IMR-90 (cell line): ENCODE results near the gene RSBN1. TPM values are rescaled to one million over a fixed set of nuclear protein-coding genes. Genes with fewer than 3 reads are reported as not detected.

ENCODE experiments used
- ATAC-seq: fragments of 200-7000 bp; cut with Tn5 transposase; 2 replicates; pipeline ENCODE4 v1.9.1; 2020; ENCODE audit warnings: low read depth, mild to moderate bottlenecking, moderate library complexity
- BruUV-seq: library from RNA; stranded (reverse); fragments of 400-500 nt; replicated peaks from 2 replicates; lab custom pipeline; 2021; lab: Mats Ljungman, UMichigan
- CTCF ChIA-PET: fragments of 300-600 bp; formaldehyde crosslinking; extraction: SDS; loops from one replicate; lab custom pipeline; 2021; ENCODE audit warnings: antibody characterized with exemption; lab: Yijun Ruan, JAX
- POLR2A ChIA-PET: fragments of 300-600 bp; sonication (Branson Sonifier 250); formaldehyde crosslinking; loops from one replicate; lab custom pipeline; 2022; ENCODE audit warnings: antibody characterized with exemption; ENCODE audit not compliant: unreplicated experiment; lab: Charles Lee
- DNase-seq: peaks from one replicate; pipeline ENCODE4 v3.0.0; 2013
- H2AFZ ChIP-seq: replicated peaks from 2 replicates; pipeline ENCODE3; 2013; ENCODE audit warnings: low read length, mild to moderate bottlenecking; ENCODE audit not compliant: poor library complexity
- H2AK5ac ChIP-seq: 2 replicates; pipeline ENCODE4 v1.6.1; 2013; ENCODE audit warnings: low read depth, low read length, inconsistent platforms
- H2AK9ac ChIP-seq: replicated peaks from 2 replicates; pipeline ENCODE3; 2013; ENCODE audit warnings: mild to moderate bottlenecking, low read depth, low read length, moderate library complexity; ENCODE audit not compliant: poor library complexity
- H2BK120ac ChIP-seq: 2 replicates; pipeline ENCODE4 v1.6.1; 2013; ENCODE audit warnings: low read depth, low read length, inconsistent platforms
- H2BK15ac ChIP-seq: 3 replicates; pipeline ENCODE4 v1.6.1; 2013; ENCODE audit warnings: low read depth, low read length, inconsistent platforms
- H2BK20ac ChIP-seq: 2 replicates; pipeline ENCODE4 v1.6.1; 2013; ENCODE audit warnings: low read depth, mild to moderate bottlenecking, inconsistent platforms, low read length, moderate library complexity
- H2BK5ac ChIP-seq: 2 replicates; pipeline ENCODE4 v1.6.1; 2013; ENCODE audit warnings: mild to moderate bottlenecking, low read depth, low read length, inconsistent platforms; ENCODE audit not compliant: poor library complexity, severe bottlenecking
- H3K14ac ChIP-seq: replicated peaks from 2 replicates; pipeline ENCODE4 v1.6.1; 2013; ENCODE audit warnings: low read depth, low read length, inconsistent platforms
- H3K18ac ChIP-seq: 2 replicates; pipeline ENCODE4 v1.6.1; 2013; ENCODE audit warnings: low read depth, low read length, control low read depth
- H3K23ac ChIP-seq: 2 replicates; pipeline ENCODE4 v1.6.1; 2013; ENCODE audit warnings: low read depth, low read length, inconsistent platforms
- H3K27ac ChIP-seq: 2 replicates; pipeline ENCODE4 v1.5.1; 2013; ENCODE audit warnings: mild to moderate bottlenecking, control low read depth, low read length; ENCODE audit not compliant: insufficient read depth
- H3K27me3 ChIP-seq: 2 replicates; pipeline ENCODE4 v1.6.1; 2013; ENCODE audit warnings: low read length; ENCODE audit not compliant: control insufficient read depth, insufficient read depth
- H3K36me3 ChIP-seq: 2 replicates; pipeline ENCODE4 v1.6.1; 2013; ENCODE audit warnings: low read length, mixed read lengths; ENCODE audit not compliant: control insufficient read depth, insufficient read depth
- H3K4ac ChIP-seq: 2 replicates; pipeline ENCODE4 v1.6.1; 2013; ENCODE audit warnings: low read depth, low read length, inconsistent platforms
- H3K4me1 ChIP-seq: 2 replicates; pipeline ENCODE4 v1.6.1; 2013; ENCODE audit warnings: low read length, mixed read lengths; ENCODE audit not compliant: control insufficient read depth, insufficient read depth
- H3K4me2 ChIP-seq: 2 replicates; pipeline ENCODE4 v1.6.1; 2013; ENCODE audit warnings: low read depth, mild to moderate bottlenecking, control low read depth, low read length, moderate library complexity
- H3K4me3 ChIP-seq: 2 replicates; pipeline ENCODE4 v1.5.1; 2013; ENCODE audit warnings: low read depth, mild to moderate bottlenecking, control low read depth, low read length, moderate library complexity; ENCODE audit not compliant: insufficient read depth
- H3K56ac ChIP-seq: 2 replicates; pipeline ENCODE4 v1.6.1; 2013; ENCODE audit warnings: low read length, inconsistent platforms; ENCODE audit not compliant: insufficient read depth; ENCODE audit errors: extremely low read depth
- H3K79me1 ChIP-seq, 2 experiments: 2 replicates each; pipeline ENCODE4 v1.6.1; 2013; ENCODE audit warnings: low read length in 2 of 2, inconsistent platforms in 1 of 2, low read depth in 1 of 2
- H3K9ac ChIP-seq: 2 replicates; pipeline ENCODE4 v1.6.1; 2013; ENCODE audit warnings: low read depth, low read length, control low read depth
- H3K9me1 ChIP-seq: 2 replicates; pipeline ENCODE4 v1.6.1; 2013; ENCODE audit warnings: low read length, inconsistent platforms; ENCODE audit not compliant: insufficient read depth
- H3K9me3 ChIP-seq: 2 replicates; pipeline ENCODE4 v1.6.1; 2013; ENCODE audit warnings: low read length; ENCODE audit not compliant: control insufficient read depth, insufficient read depth
- H4K20me1 ChIP-seq: 2 replicates; pipeline ENCODE4 v1.6.1; 2013; ENCODE audit warnings: low read length, inconsistent platforms; ENCODE audit not compliant: insufficient read depth
- H4K5ac ChIP-seq: 2 replicates; pipeline ENCODE4 v1.6.1; 2013; ENCODE audit warnings: mild to moderate bottlenecking, low read depth, low read length, control low read depth
- H4K8ac ChIP-seq, 2 experiments: 2 replicates each; pipeline ENCODE4 v1.6.1; 2013; ENCODE audit warnings: low read depth in 2 of 2, low read length in 2 of 2, control low read depth in 1 of 2, inconsistent platforms in 1 of 2
- H4K91ac ChIP-seq: 2 replicates; pipeline ENCODE4 v1.6.1; 2013; ENCODE audit warnings: low read depth, low read length, inconsistent platforms; ENCODE audit not compliant: insufficient read depth
- BHLHE40 ChIP-seq: fragments of 150-350 bp; IDR thresholded peaks from 2 replicates; pipeline ENCODE4 v1.6.1; 2016; ENCODE audit warnings: mild to moderate bottlenecking, low read depth, low read length
- CEBPB ChIP-seq: IDR thresholded peaks from 2 replicates; pipeline ENCODE4 v1.6.1; 2012; ENCODE audit warnings: low read depth, low read length, improper control_type of control experiment
- CHD1 ChIP-seq: IDR thresholded peaks from 2 replicates; pipeline ENCODE4 v1.6.1; 2012; ENCODE audit warnings: low read depth, low read length, improper control_type of control experiment
- FOS ChIP-seq: fragments of 150-350 bp; IDR thresholded peaks from 2 replicates; pipeline ENCODE4 v1.6.1; 2016; ENCODE audit warnings: low read depth, low read length
- MAFK ChIP-seq: IDR thresholded peaks from 2 replicates; pipeline ENCODE4 v1.6.1; 2012; ENCODE audit warnings: low read depth, low read length, improper control_type of control experiment
- MXI1 ChIP-seq: IDR thresholded peaks from 2 replicates; pipeline ENCODE4 v1.6.1; 2012; ENCODE audit warnings: low read depth, mild to moderate bottlenecking, low read length, moderate library complexity, borderline replicate concordance
- NFE2L2 ChIP-seq: fragments of 150-350 bp; IDR thresholded peaks from 2 replicates; pipeline ENCODE4 v1.6.1; 2016; ENCODE audit warnings: low read depth, mild to moderate bottlenecking, low read length
- POLR2A ChIP-seq: IDR thresholded peaks from 2 replicates; pipeline ENCODE4 v1.6.1; 2012; ENCODE audit warnings: mild to moderate bottlenecking, low read depth, low read length
- RAD21 ChIP-seq: IDR thresholded peaks from 2 replicates; pipeline ENCODE4 v1.6.1; 2012; ENCODE audit warnings: low read length, improper control_type of control experiment
- RCOR1 ChIP-seq: IDR thresholded peaks from 2 replicates; pipeline ENCODE4 v1.6.1; 2012; ENCODE audit warnings: mild to moderate bottlenecking, low read length, improper control_type of control experiment; ENCODE audit not compliant: insufficient replicate concordance
- RFX5 ChIP-seq: IDR thresholded peaks from 2 replicates; pipeline ENCODE4 v1.8.0; 2012; ENCODE audit warnings: low read depth, mild to moderate bottlenecking, low read length, moderate library complexity
- SMC3 ChIP-seq: fragments of 150-350 bp; IDR thresholded peaks from 2 replicates; pipeline ENCODE4 v1.6.1; 2016; ENCODE audit warnings: low read depth, mild to moderate bottlenecking, antibody characterized with exemption, low read length, moderate library complexity
- USF2 ChIP-seq: fragments of 150-350 bp; IDR thresholded peaks from 2 replicates; pipeline ENCODE4 v1.6.1; 2017; ENCODE audit warnings: mild to moderate bottlenecking, antibody characterized with exemption, low read length, low read depth
- WGBS, 2 experiments: methylation state at CpG; one replicate each; pipeline versions ENCODE4 v1.1.5 to v1.1.7; 2013; ENCODE audit warnings: missing lambda C conversion rate in 2 of 2; ENCODE audit not compliant: insufficient read length in 1 of 2; ENCODE audit errors: extremely low coverage in 2 of 2; 5-methylcytosine and 5-hydroxymethylcytosine counted together
- dilution Hi-C: fragments of 300-500 bp; cut with HindIII; formaldehyde crosslinking; loops from one replicate; pipeline ENCODE4 v1.14.3; 2018; ENCODE audit warnings: low sequenced_read_pairs; ENCODE audit not compliant: unreplicated experiment
- in situ Hi-C: fragments of 300-500 bp; cut with MboI; formaldehyde crosslinking; loops from 3 replicates; pipeline ENCODE4 v1.14.3; 2019; ENCODE audit warnings: low sequenced_read_pairs, inconsistent platforms, mixed read lengths
- intact Hi-C: fragments of 100-400 bp; cut with micrococcal nuclease; formaldehyde crosslinking; loops from 2 replicates; pipeline ENCODE4 v1.10.0; 2022
- polyA plus RNA-seq, 3 experiments: library from polyadenylated mRNA; depleted of rRNA; stranded (reverse); fragments of >200 nt; gene quantifications; 2 replicates each; pipeline ENCODE4 v1.2.3, GENCODE V29; 2012; ENCODE audit warnings: low replicate concordance in 1 of 3
- total RNA-seq: library from RNA; depleted of rRNA; stranded (reverse); fragments of >200 nt; gene quantifications from 2 replicates; pipeline ENCODE4 v1.2.3, GENCODE V29; 2012
- TF ChIP-seq, protein P1 (sequence below): fragments of 150-350 bp; IDR thresholded peaks from 2 replicates; pipeline ENCODE4 v1.6.1; 2016; ENCODE audit warnings: low read depth, mild to moderate bottlenecking, low read length, moderate library complexity, borderline replicate concordance
- TF ChIP-seq, protein P2 (sequence below): conservative IDR thresholded peaks from 2 replicates; pipeline ENCODE4 v1.5.1; 2012; ENCODE audit warnings: mild to moderate bottlenecking, low read depth, low read length, improper control_type of control experiment

The RSBN1 gene
- total and polyA plus RNA-seq, 2 of the 4 experiments (the other 2 are of a cell fraction) = 5.3 to 11.7 TPM

DNA sequence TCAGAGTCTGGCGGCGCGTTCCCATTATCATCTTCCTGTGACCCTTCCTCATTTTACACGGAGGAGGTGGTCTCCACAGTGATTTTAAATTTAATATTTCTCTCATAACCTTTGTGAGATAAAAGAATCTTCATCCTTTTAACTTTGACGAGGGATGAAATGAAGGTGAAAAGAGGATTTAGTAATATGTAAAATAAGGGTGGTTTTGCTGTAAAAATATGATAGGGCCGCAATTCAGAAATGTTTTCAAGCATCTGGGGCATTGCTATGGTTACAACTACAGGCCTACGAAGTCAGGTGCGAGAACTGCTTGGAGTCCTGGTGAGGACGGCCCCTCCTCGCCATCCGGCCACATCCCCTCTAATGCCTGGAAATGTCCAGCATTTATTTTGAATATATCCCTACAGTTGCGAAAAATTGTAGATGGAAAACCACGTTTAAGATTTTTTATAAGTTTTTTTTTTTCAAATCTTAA, 422 bp upstream of the RSBN1 start:
- DNase-seq (no peak), ATAC-seq (no peak)
- peak overlapping the region; percentile 43; the same call in 1 of the 2 replicates for H3K23ac ChIP-seq
- 0 out of 2 replicates have a peak overlapping the region, but pooled peaks have one; percentile 2 for H2BK20ac ChIP-seq
- peak overlapping the region; percentile 83 for H2AK5ac ChIP-seq
- WGBS, 2 experiments = 100% methylated on average over 1 of the region's 13 CpGs; no CpG with 5 or more reads in 1 of the 2 experiments
- BruUV-seq = no TSS peak
- H4K5ac ChIP-seq = peak overlapping the region; percentile 96
- H3K4me3 ChIP-seq = peak overlapping the region; percentile 49
- peak overlapping the region; percentile 31; the same call in 1 of the 2 replicates for H2BK120ac ChIP-seq
- H2BK15ac ChIP-seq = peak overlapping the region; percentile 59; the same call in 2 of the 3 replicates
- peak overlapping the region; percentile 91 for H2BK5ac ChIP-seq
- no peaks in the 10 kb centered on the region for H3K9me1 ChIP-seq
- peak overlapping the region; percentile 62; the same call in 1 of the 2 replicates for H3K18ac ChIP-seq
- H3K79me1 ChIP-seq = peaks cover 0 to 27% of the 10 kb centered on the region in 2 experiments; a peak in 2 of 4 replicates
- H2AK9ac ChIP-seq = peak overlapping the region; percentile 89
- in situ Hi-C loops = no loop called here
- CTCF ChIA-PET = interaction anchor here (0.6 kb wide), 1 partner anchor 78 kb away, joined by 3 read pairs; no protein-coding TSS in a partner anchor
- H4K20me1 ChIP-seq = peaks cover 22% of the 10 kb centered on the region; the same call in 1 of the 2 replicates
- no peaks in the 10 kb centered on the region for H3K27me3 ChIP-seq
- no peaks in the 10 kb centered on the region for H3K9me3 ChIP-seq
- H3K4me1 ChIP-seq = peaks cover 4% of the 10 kb centered on the region
- peak overlapping the region; percentile 60 for H3K27ac ChIP-seq
- dilution Hi-C loops = no loop called here
- intact Hi-C loops = loop anchor here (1.0 to 10.0 kb wide), 3 partner anchors 53 to 418 kb away; partner anchors contain the start of genes AP4B1, MAGI3 and PHTF1
- peak overlapping the region; percentile 95 for H4K8ac ChIP-seq
- H3K4ac ChIP-seq = peak overlapping the region; percentile 86
- H3K56ac ChIP-seq = peak overlapping the region; percentile 67
- H2AFZ ChIP-seq = peak overlapping the region; percentile 92
- H3K4me2 ChIP-seq = peak overlapping the region; percentile 77
- H4K91ac ChIP-seq = peak overlapping the region; percentile 81
- H3K14ac ChIP-seq = peak overlapping the region; percentile 80
- POLR2A ChIA-PET = interaction anchor here (1.0 kb wide), 2 partner anchors 29 to 425 kb away, joined by 3 to 4 read pairs; no protein-coding TSS in a partner anchor
- peak overlapping the region; percentile 74 for H3K9ac ChIP-seq
- no peaks in the 10 kb centered on the region for H3K36me3 ChIP-seq
- TF ChIP-seq BHLHE40 (no peak), CEBPB (no peak), MXI1 (no peak), RCOR1 (no peak), FOS (no peak), MAFK (no peak), POLR2A (no peak), RAD21 (no peak), RFX5 (no peak), USF2 (no peak), CHD1 (no peak), NFE2L2 (no peak), SMC3 (no peak)
- TF ChIP-seq, protein P1, sequence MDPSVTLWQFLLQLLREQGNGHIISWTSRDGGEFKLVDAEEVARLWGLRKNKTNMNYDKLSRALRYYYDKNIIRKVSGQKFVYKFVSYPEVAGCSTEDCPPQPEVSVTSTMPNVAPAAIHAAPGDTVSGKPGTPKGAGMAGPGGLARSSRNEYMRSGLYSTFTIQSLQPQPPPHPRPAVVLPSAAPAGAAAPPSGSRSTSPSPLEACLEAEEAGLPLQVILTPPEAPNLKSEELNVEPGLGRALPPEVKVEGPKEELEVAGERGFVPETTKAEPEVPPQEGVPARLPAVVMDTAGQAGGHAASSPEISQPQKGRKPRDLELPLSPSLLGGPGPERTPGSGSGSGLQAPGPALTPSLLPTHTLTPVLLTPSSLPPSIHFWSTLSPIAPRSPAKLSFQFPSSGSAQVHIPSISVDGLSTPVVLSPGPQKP = no peak
- TF ChIP-seq, protein P2, sequence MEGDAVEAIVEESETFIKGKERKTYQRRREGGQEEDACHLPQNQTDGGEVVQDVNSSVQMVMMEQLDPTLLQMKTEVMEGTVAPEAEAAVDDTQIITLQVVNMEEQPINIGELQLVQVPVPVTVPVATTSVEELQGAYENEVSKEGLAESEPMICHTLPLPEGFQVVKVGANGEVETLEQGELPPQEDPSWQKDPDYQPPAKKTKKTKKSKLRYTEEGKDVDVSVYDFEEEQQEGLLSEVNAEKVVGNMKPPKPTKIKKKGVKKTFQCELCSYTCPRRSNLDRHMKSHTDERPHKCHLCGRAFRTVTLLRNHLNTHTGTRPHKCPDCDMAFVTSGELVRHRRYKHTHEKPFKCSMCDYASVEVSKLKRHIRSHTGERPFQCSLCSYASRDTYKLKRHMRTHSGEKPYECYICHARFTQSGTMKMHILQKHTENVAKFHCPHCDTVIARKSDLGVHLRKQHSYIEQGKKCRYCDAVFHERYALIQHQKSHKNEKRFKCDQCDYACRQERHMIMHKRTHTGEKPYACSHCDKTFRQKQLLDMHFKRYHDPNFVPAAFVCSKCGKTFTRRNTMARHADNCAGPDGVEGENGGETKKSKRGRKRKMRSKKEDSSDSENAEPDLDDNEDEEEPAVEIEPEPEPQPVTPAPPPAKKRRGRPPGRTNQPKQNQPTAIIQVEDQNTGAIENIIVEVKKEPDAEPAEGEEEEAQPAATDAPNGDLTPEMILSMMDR = no peak
